NCI-H2029 treated with DMSO at 0.1 percent for 48 hours (cell line): ENCODE results near the gene MFSD2A.
"Not testable (repeated sequence)": the region's sequence is repeated elsewhere in the genome, so short reads cannot be mapped to it uniquely, and the experiment has no call there.

ENCODE experiments used
- DNase-seq: peaks from one replicate; lab custom pipeline; 2025; lab: John Stamatoyannopoulos, UW

MFSD2A gene

GRCh38 chr1:39969048-39969447, 14.1 kb downstream of the MFSD2A start:
- no peak for DNase-seq

- DNase-seq = no peak
Observed at GRCh38 chr1:39969531-39970270, 14.8 kb downstream of the MFSD2A start.

GRCh38 chr1:39970274-39970673, 15.3 kb downstream of the MFSD2A start:
- no peak for DNase-seq

GRCh38 chr1:39971138-39971537, 16.2 kb downstream of the MFSD2A start:
- peak; percentile 71 for DNase-seq

- peak; percentile 100 for DNase-seq
Observed at GRCh38 chr1:39973503-39974135, 18.7 kb downstream of the MFSD2A start.

GRCh38 chr1:39976732-39977131, 21.8 kb downstream of the MFSD2A start:
- no peak for DNase-seq

GRCh38 chr1:39977202-39977601, 22.3 kb downstream of the MFSD2A start:
- DNase-seq = no peak

GRCh38 chr1:39979654-39980053, 24.7 kb downstream of the MFSD2A start:
- no peak for DNase-seq

- no peak for DNase-seq
Observed at GRCh38 chr1:39980555-39981313, 25.8 kb downstream of the MFSD2A start.

GRCh38 chr1:39981385-39981784, 26.4 kb downstream of the MFSD2A start:
- DNase-seq = no peak

- no peak for DNase-seq
Observed at GRCh38 chr1:39981945-39982344, 27.0 kb downstream of the MFSD2A start.

GRCh38 chr1:39984480-39984879, 29.5 kb downstream of the MFSD2A start:
- not testable (repeated sequence) for DNase-seq

- DNase-seq = no peak
Observed at GRCh38 chr1:39984951-39985350, 30.0 kb downstream of the MFSD2A start.

GRCh38 chr1:39987869-39988268, 32.9 kb downstream of the MFSD2A start:
- DNase-seq = no peak

- DNase-seq = no peak
Observed at GRCh38 chr1:39988618-39989343, 33.8 kb downstream of the MFSD2A start.

- no peak for DNase-seq
Observed at GRCh38 chr1:39990428-39990827, 35.5 kb downstream of the MFSD2A start.

- no peak for DNase-seq
Observed at GRCh38 chr1:39992234-39992633, 37.3 kb downstream of the MFSD2A start.

- no peak for DNase-seq
Observed at GRCh38 chr1:39992888-39993287, 37.9 kb downstream of the MFSD2A start.

- no peak for DNase-seq
Observed at GRCh38 chr1:39995973-39996393, 41.0 kb downstream of the MFSD2A start.

- DNase-seq = no peak
Observed at GRCh38 chr1:39996396-39997004, 41.6 kb downstream of the MFSD2A start.

GRCh38 chr1:40001456-40001855, 46.5 kb downstream of the MFSD2A start:
- no peak for DNase-seq
